Uterus (tissue), 2 donors: ENCODE data around the gene EXOSC7.

ENCODE experiments used
- CTCF ChIP-seq, 4 experiments: fragments of 200-600 bp in 2 of 4; fragments of 450-650 bp in 2 of 4; sonication (generic) in 2 of 4; IDR thresholded peaks; one replicate each; pipeline ENCODE4 v1.5.1; 2016 to 2019; ENCODE audit warnings: antibody characterized with exemption in 4 of 4, mild to moderate bottlenecking in 2 of 4, moderate library complexity in 1 of 4
- POLR2A ChIP-seq, 2 donors: fragments of 450-650 bp; IDR thresholded peaks; one replicate each; pipeline ENCODE4 v1.6.1; 2016; ENCODE audit warnings: antibody characterized with exemption in 2 of 2, mild to moderate bottlenecking in 1 of 2, moderate library complexity in 1 of 2

- TF ChIP-seq CTCF (IDR thresholded peaks at IDR 0.05) (no peak), POLR2A (IDR thresholded peaks at IDR 0.05) (no peak)
These were observed 57.7 kb downstream of the EXOSC7 start for GRCh38 chr3:45033791-45034190.
